SW480 (cell line): Measurements from ENCODE around the gene EGFLAM.
A peak's percentile ranks its signal among the peaks of the same experiment; 100 is the strongest.

Experiments used
- DNase-seq: peaks from one replicate; pipeline ENCODE4 v3.0.0-alpha.2; 2016; ENCODE audit warnings: low spot score

The EGFLAM gene

GRCh38 chr5:38265546-38266179 lies 7.3 kb downstream of the EGFLAM start:
- peak; percentile 30 for DNase-seq

GRCh38 chr5:38267372-38267771 lies 9.0 kb downstream of the EGFLAM start:
- no peak for DNase-seq

GRCh38 chr5:38273626-38274025 lies 15.3 kb downstream of the EGFLAM start:
- no peak for DNase-seq

- no peak for DNase-seq
Measured at GRCh38 chr5:38274370-38274769, 16.0 kb downstream of the EGFLAM start.

GRCh38 chr5:38284384-38284783 lies 26.0 kb downstream of the EGFLAM start:
- no peak for DNase-seq

- no peak for DNase-seq
Measured at GRCh38 chr5:38285226-38285625, 26.9 kb downstream of the EGFLAM start.

- no peak for DNase-seq
Measured at GRCh38 chr5:38286002-38286401, 27.6 kb downstream of the EGFLAM start.

- no peak for DNase-seq
Measured at GRCh38 chr5:38287124-38287523, 28.8 kb downstream of the EGFLAM start.

GRCh38 chr5:38289457-38289856 lies 31.1 kb downstream of the EGFLAM start:
- DNase-seq: no peak

- no peak for DNase-seq
Measured at GRCh38 chr5:38290028-38290653, 31.8 kb downstream of the EGFLAM start.

GRCh38 chr5:38291355-38291754 lies 33.0 kb downstream of the EGFLAM start:
- DNase-seq: peak; percentile 5

GRCh38 chr5:38292228-38292627 lies 33.9 kb downstream of the EGFLAM start:
- DNase-seq: no peak

- DNase-seq: no peak
Measured at GRCh38 chr5:38295751-38296150, 37.4 kb downstream of the EGFLAM start.

GRCh38 chr5:38297830-38298608 lies 39.7 kb downstream of the EGFLAM start:
- no peak for DNase-seq

GRCh38 chr5:38299585-38299984 lies 41.2 kb downstream of the EGFLAM start:
- no peak for DNase-seq

- no peak for DNase-seq
Measured at GRCh38 chr5:38305148-38305547, 46.8 kb downstream of the EGFLAM start.

GRCh38 chr5:38307845-38308244 lies 49.5 kb downstream of the EGFLAM start:
- DNase-seq: no peak

- no peak for DNase-seq
Measured at GRCh38 chr5:38316544-38317224, 58.3 kb downstream of the EGFLAM start.

GRCh38 chr5:38317868-38318267 lies 59.5 kb downstream of the EGFLAM start:
- no peak for DNase-seq

GRCh38 chr5:38319491-38319890 lies 61.1 kb downstream of the EGFLAM start:
- no peak for DNase-seq

GRCh38 chr5:38321978-38322377 lies 63.6 kb downstream of the EGFLAM start:
- DNase-seq: no peak

GRCh38 chr5:38323645-38324295 lies 65.4 kb downstream of the EGFLAM start:
- DNase-seq: peak; percentile 23
